Vagina (tissue), 2 donors: ENCODE measurements around the gene STK32A. TPM values are rescaled to one million over a fixed set of nuclear protein-coding genes. Genes with fewer than 3 reads are reported as not detected.

ENCODE experiments used
- DNase-seq, 2 donors: peaks; one replicate each; pipeline ENCODE4 v3.0.0-alpha.2; 2017; ENCODE audit errors: extremely low spot score in 2 of 2
- H3K27ac ChIP-seq: fragments of 200-600 bp; sonication (generic); one replicate; pipeline ENCODE4 v1.5.1; 2019
- H3K27me3 ChIP-seq: fragments of 200-600 bp; sonication (generic); one replicate; pipeline ENCODE4 v1.5.1; 2019
- H3K36me3 ChIP-seq, 2 donors: fragments of 200-600 bp; sonication (generic); one replicate each; pipeline ENCODE4 v1.5.1; 2017 to 2019
- H3K4me1 ChIP-seq: fragments of 200-600 bp; sonication (generic); one replicate; pipeline ENCODE4 v1.5.1; 2019
- H3K4me3 ChIP-seq, 2 donors: fragments of 200-600 bp; sonication (generic); 1 replicate in 1 of 2; 2 replicates in 1 of 2; pipeline ENCODE4 v1.5.1; 2016 to 2019
- H3K9me3 ChIP-seq: fragments of 200-600 bp; sonication (generic); one replicate; pipeline ENCODE4 v1.5.1; 2019
- CTCF ChIP-seq, 3 experiments: fragments of 450-650 bp in 2 of 3; fragments of 200-600 bp in 1 of 3; sonication (generic) in 1 of 3; IDR thresholded peaks; one replicate each; pipeline ENCODE4 v1.5.1; 2017 to 2019; ENCODE audit warnings: antibody characterized with exemption in 3 of 3, mild to moderate bottlenecking in 2 of 3, moderate library complexity in 2 of 3
- POLR2A ChIP-seq, 2 donors: fragments of 450-650 bp; IDR thresholded peaks; one replicate each; pipeline ENCODE4 v1.6.1; 2017; ENCODE audit warnings: antibody characterized with exemption in 2 of 2, mild to moderate bottlenecking in 2 of 2, moderate library complexity in 2 of 2
- POLR2AphosphoS5 ChIP-seq, 2 donors: sonication (generic); formaldehyde crosslinking; IDR thresholded peaks; one replicate each; pipeline ENCODE4 v1.9.0; 2017; ENCODE audit warnings: antibody characterized with exemption in 2 of 2, mild to moderate bottlenecking in 2 of 2, low read depth in 1 of 2; ENCODE audit not compliant: insufficient read depth in 1 of 2
- intact Hi-C: fragments of 100-400 bp; cut with DNase I; formaldehyde crosslinking; loops from one replicate; pipeline ENCODE4 v1.15.1; 2023
- total RNA-seq: library from RNA; depleted of rRNA; stranded (reverse); fragments of >200 nt; gene quantifications from one replicate; pipeline ENCODE4 v1.2.3, GENCODE V29; 2016

STK32A gene
- total RNA-seq, 1 donor from 2014 or later = 1.5 TPM

- H3K4me3 ChIP-seq = no peak overlapping the region
- H3K36me3 ChIP-seq = no peaks in the 10 kb centered on the region
- DNase-seq = no peak
- intact Hi-C loops = no loop called here
- no peaks in the 10 kb centered on the region for H3K27me3 ChIP-seq
- TF ChIP-seq CTCF (IDR thresholded peaks at IDR 0.05) (no peak), POLR2A (IDR thresholded peaks at IDR 0.05) (no peak), POLR2AphosphoS5 (IDR thresholded peaks at IDR 0.05; ENCODE audit: insufficient read depth in 1 of 2, low read depth in 1 of 2) (no peak)
- no peaks in the 10 kb centered on the region for H3K4me1 ChIP-seq
- H3K9me3 ChIP-seq = no peaks in the 10 kb centered on the region
- H3K27ac ChIP-seq = no peak overlapping the region
Measured at GRCh38 chr5:147208134-147208533, 26.7 kb upstream of the STK32A start.

GRCh38 chr5:147216552-147217154, 18.2 kb upstream of the STK32A start:
- intact Hi-C loops = no loop called here
- H3K36me3 ChIP-seq = no peaks in the 10 kb centered on the region
- H3K9me3 ChIP-seq = no peaks in the 10 kb centered on the region
- H3K4me1 ChIP-seq = no peaks in the 10 kb centered on the region
- H3K27ac ChIP-seq = no peak overlapping the region
- DNase-seq = no peak
- no peaks in the 10 kb centered on the region for H3K27me3 ChIP-seq
- no peak overlapping the region for H3K4me3 ChIP-seq
- TF ChIP-seq POLR2A (IDR thresholded peaks at IDR 0.05) (no peak), CTCF (IDR thresholded peaks at IDR 0.05) (no peak), POLR2AphosphoS5 (IDR thresholded peaks at IDR 0.05; ENCODE audit: insufficient read depth in 1 of 2, low read depth in 1 of 2) (no peak)

- no peak for DNase-seq
- Histone ChIP-seq H3K9me3 (no peaks in the 10 kb centered on the region), H3K4me3 (no peak overlapping the region), H3K36me3 (no peaks in the 10 kb centered on the region), H3K27ac (no peak overlapping the region), H3K4me1 (no peaks in the 10 kb centered on the region), H3K27me3 (no peaks in the 10 kb centered on the region)
- no peak for TF ChIP-seq CTCF (IDR thresholded peaks at IDR 0.05)
- no peak for TF ChIP-seq POLR2A (IDR thresholded peaks at IDR 0.05)
- no peak for TF ChIP-seq POLR2AphosphoS5 (IDR thresholded peaks at IDR 0.05; ENCODE audit: insufficient read depth in 1 of 2, low read depth in 1 of 2)
- intact Hi-C loops = loop anchor here (5.0 to 10.0 kb wide), 2 partner anchors 151 to 354 kb away; no protein-coding TSS in a partner anchor
Measured at GRCh38 chr5:147223343-147223742, 11.5 kb upstream of the STK32A start.

GRCh38 chr5:147223948-147224791, 10.7 kb upstream of the STK32A start:
- Histone ChIP-seq H3K27me3 (no peaks in the 10 kb centered on the region), H3K36me3 (no peaks in the 10 kb centered on the region), H3K9me3 (no peaks in the 10 kb centered on the region), H3K4me3 (no peak overlapping the region), H3K4me1 (no peaks in the 10 kb centered on the region), H3K27ac (no peak overlapping the region)
- TF ChIP-seq CTCF (IDR thresholded peaks at IDR 0.05) (peak in 2 of 3 experiments; percentile 22 to 69), POLR2A (IDR thresholded peaks at IDR 0.05) (no peak), POLR2AphosphoS5 (IDR thresholded peaks at IDR 0.05; ENCODE audit: insufficient read depth in 1 of 2, low read depth in 1 of 2) (no peak)
- intact Hi-C loops = loop anchor here (5.0 to 10.0 kb wide), 2 partner anchors 151 to 353 kb away; no protein-coding TSS in a partner anchor
- DNase-seq = no peak
